HepG2 (cell line): Measurements from ENCODE around the gene XPR1. TPM values are rescaled to one million over a fixed set of nuclear protein-coding genes. Genes with fewer than 3 reads are reported as not detected.

ENCODE experiments used
- AGO2 ChIP-seq: fragments of 200-400 bp; formaldehyde crosslinking; optimal IDR thresholded peaks from 2 replicates; pipeline ENCODE3; 2017; ENCODE audit warnings: mild to moderate bottlenecking, low read depth, low read length, moderate library complexity
- ATF7 ChIP-seq, 2 experiments: fragments of 450-650 bp in 1 of 2; sonication (generic) in 1 of 2; formaldehyde crosslinking in 1 of 2; IDR thresholded peaks; 2 replicates each; pipeline versions ENCODE4 v1.4.0 to v1.6.1; 2016 to 2020; ENCODE audit warnings: antibody characterized with exemption in 1 of 2, mild to moderate bottlenecking in 1 of 2, missing genetic modification reagents in 1 of 2
- ELF4 ChIP-seq: sonication (generic); formaldehyde crosslinking; IDR thresholded peaks from 2 replicates; pipeline ENCODE4 v1.5.0; 2020; ENCODE audit warnings: missing genetic modification reagents, mild to moderate bottlenecking, moderate library complexity, borderline replicate concordance
- GABPB1 ChIP-seq: IDR thresholded peaks from 2 replicates; pipeline ENCODE4 v1.6.1; 2016; ENCODE audit warnings: mild to moderate bottlenecking, missing genetic modification reagents, moderate library complexity, missing compliant biosample characterization
- KLF15 ChIP-seq: sonication (generic); formaldehyde crosslinking; IDR thresholded peaks from 2 replicates; pipeline ENCODE4 v1.8.1; 2023; ENCODE audit warnings: borderline replicate concordance, mild to moderate bottlenecking, inconsistent platforms, missing genetic modification reagents, mixed read lengths
- LCORL ChIP-seq, 2 experiments: fragments of 450-650 bp in 1 of 2; sonication (generic) in 1 of 2; formaldehyde crosslinking in 1 of 2; IDR thresholded peaks; 2 replicates each; pipeline versions ENCODE4 v1.5.0 to v1.6.1; 2017 to 2020; ENCODE audit warnings: antibody characterized with exemption in 1 of 2, missing genetic modification reagents in 1 of 2
- MAFG ChIP-seq: sonication (generic); formaldehyde crosslinking; IDR thresholded peaks from 2 replicates; pipeline ENCODE4 v1.5.1; 2020; ENCODE audit warnings: mild to moderate bottlenecking, missing genetic modification reagents
- MATR3 ChIP-seq: sonication (generic); formaldehyde crosslinking; IDR thresholded peaks from 2 replicates; pipeline ENCODE4 v1.4.0; 2020; ENCODE audit warnings: missing genetic modification reagents
- YEATS4 ChIP-seq: sonication (generic); formaldehyde crosslinking; IDR thresholded peaks from 2 replicates; pipeline ENCODE4 v1.4.0; 2020; ENCODE audit warnings: missing genetic modification reagents, borderline replicate concordance
- ZFX ChIP-seq: sonication (generic); formaldehyde crosslinking; IDR thresholded peaks from 2 replicates; pipeline ENCODE4 v1.4.0; 2020; ENCODE audit warnings: mild to moderate bottlenecking, low read depth, missing genetic modification reagents, moderate library complexity
- ZNF333 ChIP-seq: sonication (generic); formaldehyde crosslinking; IDR thresholded peaks from 2 replicates; pipeline ENCODE4 v1.4.0; 2020; ENCODE audit warnings: mild to moderate bottlenecking, missing genetic modification reagents, borderline replicate concordance
- ZNF619 ChIP-seq: sonication (generic); formaldehyde crosslinking; IDR thresholded peaks from 2 replicates; pipeline ENCODE4 v1.4.0; 2020; ENCODE audit warnings: mild to moderate bottlenecking, missing genetic modification reagents
- ZNF776 ChIP-seq: sonication (generic); formaldehyde crosslinking; IDR thresholded peaks from 2 replicates; pipeline ENCODE4 v1.4.0; 2020; ENCODE audit warnings: mild to moderate bottlenecking, missing genetic modification reagents
- ZSCAN21 ChIP-seq: sonication (generic); formaldehyde crosslinking; IDR thresholded peaks from 2 replicates; pipeline ENCODE4 v1.8.0; 2022; ENCODE audit warnings: mild to moderate bottlenecking, missing genetic modification reagents, moderate library complexity, borderline replicate concordance
- polyA plus RNA-seq, 8 experiments: library from polyadenylated mRNA; depleted of rRNA in 3 of 8; stranded (reverse) in 7 of 8; unstranded in 1 of 8; fragments of >200 nt; fragmentation: Illumina TruSeq in 4 of 8; extraction: Trizol in 4 of 8; gene quantifications; 2 replicates each; pipeline versions ENCODE4 v1.2.1 to v1.2.3, GENCODE V29; 2011 to 2016; ENCODE audit warnings: low read depth in 4 of 8, missing spikeins in 1 of 8, mixed read lengths in 1 of 8; ENCODE audit not compliant: insufficient read depth in 1 of 8
- total RNA-seq, 5 experiments: library from RNA; depleted of rRNA; stranded (reverse); fragments of >200 nt; fragmentation: Illumina TruSeq; extraction: Trizol; gene quantifications; 2 replicates each; pipeline ENCODE4 v1.2.3, GENCODE V29; 2016; ENCODE audit warnings: low read depth in 1 of 5
- TF ChIP-seq, protein P1 (sequence below): sonication (generic); formaldehyde crosslinking; IDR thresholded peaks from 2 replicates; pipeline ENCODE4 v1.4.0; 2020; ENCODE audit warnings: missing genetic modification reagents
- TF ChIP-seq, protein P2 (sequence below): sonication (generic); formaldehyde crosslinking; IDR thresholded peaks from 2 replicates; pipeline ENCODE4 v1.9.0; 2022; ENCODE audit warnings: missing genetic modification reagents, mild to moderate bottlenecking, borderline replicate concordance
- TF ChIP-seq, protein P3 (sequence below): sonication (generic); formaldehyde crosslinking; IDR thresholded peaks from 2 replicates; pipeline ENCODE4 v1.8.1; 2023; ENCODE audit warnings: mild to moderate bottlenecking, missing genetic modification reagents, borderline replicate concordance
- TF ChIP-seq, protein P4 (sequence below): sonication (generic); formaldehyde crosslinking; IDR thresholded peaks from 2 replicates; pipeline ENCODE4 v1.8.1; 2022; ENCODE audit warnings: mild to moderate bottlenecking, missing genetic modification reagents
- TF ChIP-seq, protein P5 (sequence below): sonication (generic); formaldehyde crosslinking; IDR thresholded peaks from 2 replicates; pipeline ENCODE4 v1.5.1; 2020; ENCODE audit warnings: mild to moderate bottlenecking, missing genetic modification reagents, moderate library complexity
- TF ChIP-seq, protein P6 (sequence below): sonication (generic); formaldehyde crosslinking; IDR thresholded peaks from 2 replicates; pipeline ENCODE4 v1.4.0; 2020; ENCODE audit warnings: missing genetic modification reagents, low read depth, mild to moderate bottlenecking, borderline replicate concordance

The XPR1 gene
- total and polyA plus RNA-seq, 2 of the 13 experiments (the other 11 are each of a cell fraction or from before 2014, with no cell fraction given) = 22.3 to 23.6 TPM

DNA sequence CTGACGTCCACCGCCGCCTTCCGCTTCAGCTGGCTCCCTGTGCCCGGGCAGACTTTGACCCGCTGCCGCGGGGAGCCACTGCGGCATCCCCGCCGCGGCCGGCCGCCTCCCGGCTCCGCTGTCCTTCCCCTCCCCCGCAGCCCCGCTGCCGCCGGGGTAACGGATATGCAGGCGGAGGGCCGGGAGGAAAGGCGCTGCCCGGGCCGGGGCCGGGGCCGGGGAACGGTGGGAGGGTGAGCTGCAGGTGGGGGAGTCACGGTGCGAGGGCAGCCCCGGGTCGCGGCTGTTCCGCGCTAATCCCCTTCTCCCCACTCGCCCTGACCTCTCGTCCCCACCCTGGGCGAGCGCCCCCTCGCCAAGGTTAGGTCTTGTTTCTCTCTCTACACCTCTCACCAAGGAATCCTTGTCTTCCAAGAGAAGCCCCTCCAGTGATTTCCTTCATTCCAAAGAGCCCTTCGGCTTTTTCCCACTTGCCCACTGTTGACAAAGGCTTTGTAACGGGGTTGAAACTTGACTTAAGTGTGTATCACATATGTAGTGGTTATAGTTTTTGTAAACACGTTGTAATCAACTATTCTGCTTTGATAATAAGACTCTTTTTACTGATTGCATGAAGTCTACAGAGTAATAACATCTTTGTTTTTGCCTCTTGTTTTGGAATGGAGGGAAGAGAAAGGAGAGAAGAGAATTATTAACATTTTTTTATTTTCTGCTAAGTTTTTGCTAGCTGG, 669 bp downstream of the XPR1 start (continued):
- peak; percentile 47; the same call in 1 of the 2 replicates for TF ChIP-seq ZNF776 (CRISPR knock-in tag)
- peak; percentile 67 for TF ChIP-seq AGO2
- TF ChIP-seq LCORL (IDR thresholded peaks at IDR 0.05) = no peak
- no peak for TF ChIP-seq LCORL (CRISPR knock-in tag; IDR thresholded peaks at IDR 0.05)
- TF ChIP-seq, protein P1, sequence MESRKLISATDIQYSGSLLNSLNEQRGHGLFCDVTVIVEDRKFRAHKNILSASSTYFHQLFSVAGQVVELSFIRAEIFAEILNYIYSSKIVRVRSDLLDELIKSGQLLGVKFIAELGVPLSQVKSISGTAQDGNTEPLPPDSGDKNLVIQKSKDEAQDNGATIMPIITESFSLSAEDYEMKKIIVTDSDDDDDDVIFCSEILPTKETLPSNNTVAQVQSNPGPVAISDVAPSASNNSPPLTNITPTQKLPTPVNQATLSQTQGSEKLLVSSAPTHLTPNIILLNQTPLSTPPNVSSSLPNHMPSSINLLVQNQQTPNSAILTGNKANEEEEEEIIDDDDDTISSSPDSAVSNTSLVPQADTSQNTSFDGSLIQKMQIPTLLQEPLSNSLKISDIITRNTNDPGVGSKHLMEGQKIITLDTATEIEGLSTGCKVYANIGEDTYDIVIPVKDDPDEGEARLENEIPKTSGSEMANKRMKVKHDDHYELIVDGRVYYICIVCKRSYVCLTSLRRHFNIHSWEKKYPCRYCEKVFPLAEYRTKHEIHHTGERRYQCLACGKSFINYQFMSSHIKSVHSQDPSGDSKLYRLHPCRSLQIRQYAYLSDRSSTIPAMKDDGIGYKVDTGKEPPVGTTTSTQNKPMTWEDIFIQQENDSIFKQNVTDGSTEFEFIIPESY (CRISPR knock-in tag) = no peak
- TF ChIP-seq ZNF619 (CRISPR knock-in tag) = no peak
- TF ChIP-seq, protein P2, sequence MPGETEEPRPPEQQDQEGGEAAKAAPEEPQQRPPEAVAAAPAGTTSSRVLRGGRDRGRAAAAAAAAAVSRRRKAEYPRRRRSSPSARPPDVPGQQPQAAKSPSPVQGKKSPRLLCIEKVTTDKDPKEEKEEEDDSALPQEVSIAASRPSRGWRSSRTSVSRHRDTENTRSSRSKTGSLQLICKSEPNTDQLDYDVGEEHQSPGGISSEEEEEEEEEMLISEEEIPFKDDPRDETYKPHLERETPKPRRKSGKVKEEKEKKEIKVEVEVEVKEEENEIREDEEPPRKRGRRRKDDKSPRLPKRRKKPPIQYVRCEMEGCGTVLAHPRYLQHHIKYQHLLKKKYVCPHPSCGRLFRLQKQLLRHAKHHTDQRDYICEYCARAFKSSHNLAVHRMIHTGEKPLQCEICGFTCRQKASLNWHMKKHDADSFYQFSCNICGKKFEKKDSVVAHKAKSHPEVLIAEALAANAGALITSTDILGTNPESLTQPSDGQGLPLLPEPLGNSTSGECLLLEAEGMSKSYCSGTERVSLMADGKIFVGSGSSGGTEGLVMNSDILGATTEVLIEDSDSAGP = peak; percentile 70; the same call in 1 of the 2 replicates
- TF ChIP-seq, protein P3, sequence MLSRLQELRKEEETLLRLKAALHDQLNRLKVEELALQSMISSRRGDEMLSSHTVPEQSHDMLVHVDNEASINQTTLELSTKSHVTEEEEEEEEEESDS (CRISPR knock-in tag) = no peak
- TF ChIP-seq MAFG = 0 out of 2 replicates have a peak, but pooled peaks have one; percentile 34
- TF ChIP-seq ZFX (CRISPR knock-in tag) = no peak
- TF ChIP-seq ELF4 = no peak
- TF ChIP-seq, protein P4, sequence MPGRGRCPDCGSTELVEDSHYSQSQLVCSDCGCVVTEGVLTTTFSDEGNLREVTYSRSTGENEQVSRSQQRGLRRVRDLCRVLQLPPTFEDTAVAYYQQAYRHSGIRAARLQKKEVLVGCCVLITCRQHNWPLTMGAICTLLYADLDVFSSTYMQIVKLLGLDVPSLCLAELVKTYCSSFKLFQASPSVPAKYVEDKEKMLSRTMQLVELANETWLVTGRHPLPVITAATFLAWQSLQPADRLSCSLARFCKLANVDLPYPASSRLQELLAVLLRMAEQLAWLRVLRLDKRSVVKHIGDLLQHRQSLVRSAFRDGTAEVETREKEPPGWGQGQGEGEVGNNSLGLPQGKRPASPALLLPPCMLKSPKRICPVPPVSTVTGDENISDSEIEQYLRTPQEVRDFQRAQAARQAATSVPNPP = 0 out of 2 replicates have a peak, but pooled peaks have one; percentile 39
- peak; percentile 65 for TF ChIP-seq YEATS4
- TF ChIP-seq ATF7 (IDR thresholded peaks at IDR 0.05) = no peak
- 0 out of 2 replicates have a peak, but pooled peaks have one; percentile 11 for TF ChIP-seq ATF7 (CRISPR knock-in tag; IDR thresholded peaks at IDR 0.05)
- TF ChIP-seq GABPB1 (CRISPR knock-in tag) = peak; percentile 65; the same call in 1 of the 2 replicates
- TF ChIP-seq ZNF333 (CRISPR knock-in tag) = peak; percentile 79; the same call in 1 of the 2 replicates
- TF ChIP-seq ZSCAN21 = no peak
- TF ChIP-seq KLF15 = no peak
- TF ChIP-seq, protein P5, sequence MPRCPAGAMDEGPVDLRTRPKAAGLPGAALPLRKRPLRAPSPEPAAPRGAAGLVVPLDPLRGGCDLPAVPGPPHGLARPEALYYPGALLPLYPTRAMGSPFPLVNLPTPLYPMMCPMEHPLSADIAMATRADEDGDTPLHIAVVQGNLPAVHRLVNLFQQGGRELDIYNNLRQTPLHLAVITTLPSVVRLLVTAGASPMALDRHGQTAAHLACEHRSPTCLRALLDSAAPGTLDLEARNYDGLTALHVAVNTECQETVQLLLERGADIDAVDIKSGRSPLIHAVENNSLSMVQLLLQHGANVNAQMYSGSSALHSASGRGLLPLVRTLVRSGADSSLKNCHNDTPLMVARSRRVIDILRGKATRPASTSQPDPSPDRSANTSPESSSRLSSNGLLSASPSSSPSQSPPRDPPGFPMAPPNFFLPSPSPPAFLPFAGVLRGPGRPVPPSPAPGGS (CRISPR knock-in tag) = peak; percentile 69; the same call in 1 of the 2 replicates
- TF ChIP-seq, protein P6, sequence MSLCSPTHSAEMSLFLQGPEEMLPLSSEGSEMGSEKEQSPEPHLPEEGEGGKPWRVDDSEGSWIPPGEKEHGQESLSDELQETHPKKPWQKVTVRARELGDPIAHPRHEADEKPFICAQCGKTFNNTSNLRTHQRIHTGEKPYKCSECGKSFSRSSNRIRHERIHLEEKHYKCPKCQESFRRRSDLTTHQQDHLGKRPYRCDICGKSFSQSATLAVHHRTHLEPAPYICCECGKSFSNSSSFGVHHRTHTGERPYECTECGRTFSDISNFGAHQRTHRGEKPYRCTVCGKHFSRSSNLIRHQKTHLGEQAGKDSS (CRISPR knock-in tag) = no peak
- no peak for TF ChIP-seq MATR3 (CRISPR knock-in tag)
